Adrenal gland (tissue), 12 donors: Measurements from ENCODE around the gene ZCWPW1. TPM values are rescaled to one million over a fixed set of nuclear protein-coding genes. Genes with fewer than 3 reads are reported as not detected.

Experiments
- DNase-seq, 7 donors: peaks; one replicate each; pipeline ENCODE4 v3.0.0-alpha.2; 2019 to 2020
- H3K27ac ChIP-seq, 5 donors: fragments of 200-600 bp; sonication (generic) in 4 of 5; 1 replicate in 3 of 5; 2 replicates in 2 of 5; pipeline versions ENCODE4 v1.5.1 to v1.8.0; 2016 to 2020; ENCODE audit warnings: mild to moderate bottlenecking in 1 of 5
- H3K27me3 ChIP-seq: fragments of 200-600 bp; 2 replicates; pipeline ENCODE4 v1.8.0; 2021
- H3K36me3 ChIP-seq, 2 donors: fragments of 200-600 bp; replicated peaks in 1 of 2; 1 replicate in 1 of 2; 2 replicates in 1 of 2; pipeline versions ENCODE4 v1.5.1 to v1.8.0; 2018 to 2022
- H3K4me1 ChIP-seq, 2 donors: fragments of 200-600 bp; replicated peaks in 1 of 2; 1 replicate in 1 of 2; 2 replicates in 1 of 2; pipeline versions ENCODE4 v1.5.1 to v1.8.0; 2018 to 2021
- H3K4me3 ChIP-seq, 4 donors: fragments of 200-600 bp; sonication (generic) in 3 of 4; one replicate each; pipeline ENCODE4 v1.5.1; 2016 to 2018
- H3K9me3 ChIP-seq, 3 donors: fragments of 200-600 bp; sonication (generic) in 1 of 3; replicated peaks in 1 of 3; 1 replicate in 2 of 3; 2 replicates in 1 of 3; pipeline versions ENCODE4 v1.5.1 to v1.8.0; 2016 to 2021
- CTCF ChIP-seq, 6 experiments: fragments of 450-650 bp in 4 of 6; fragments of 200-600 bp in 2 of 6; sonication (generic) in 1 of 6; IDR thresholded peaks; 1 replicate in 5 of 6; 2 replicates in 1 of 6; pipeline versions ENCODE4 v1.5.1 to v1.8.0; 2016 to 2021; ENCODE audit warnings: antibody characterized with exemption in 6 of 6, mild to moderate bottlenecking in 2 of 6, moderate library complexity in 1 of 6
- POLR2A ChIP-seq, 2 donors: fragments of 450-650 bp; IDR thresholded peaks; one replicate each; pipeline ENCODE4 v1.6.1; 2017; ENCODE audit warnings: antibody characterized with exemption in 2 of 2, mild to moderate bottlenecking in 2 of 2, moderate library complexity in 1 of 2
- WGBS, 4 donors: extraction: QIAGEN DNeasy Blood & Tissue Kit in 2 of 4; methylation state at CpG; one replicate each; pipeline versions ENCODE4 v1.1.5 to v1.1.7; 2013 to 2017; 5-methylcytosine and 5-hydroxymethylcytosine counted together
- intact Hi-C, 2 donors: fragments of 100-400 bp; cut with DNase I; formaldehyde crosslinking; loops; one replicate each; pipeline versions ENCODE4 v1.14.1 to v1.15.0; 2022 to 2023
- polyA plus RNA-seq, 3 donors: library from polyadenylated mRNA; stranded (reverse); fragments of 200-250 nt in 2 of 3; fragments of 350-450 nt in 1 of 3; fragmentation: Illumina TruSeq in 1 of 3; extraction: RNeasy Lipid Tissue Mini Kit (QIAGEN cat#74804) in 1 of 3; gene quantifications; one replicate each; pipeline ENCODE4 v1.2.3, GENCODE V29; 2013 to 2014
- total RNA-seq, 9 donors: library from RNA; depleted of rRNA in 4 of 9; stranded (reverse); fragments of >200 nt in 4 of 9; fragments of 120-200 nt in 1 of 9; fragmentation: NEBNext Ultra II Directional in 1 of 9; extraction: Animal tissue kit (Norgen Biotek cat#: 25700) in 1 of 9; gene quantifications; one replicate each; pipeline versions ENCODE4 v1.1.0 to v1.2.4, GENCODE V29; 2013 to 2023
- donor health status: healthy with polysubstance abuse.
- donor health status: Bipolar disorder and iron deficiency.
- donor health status: DM: yes; HTN: yes; CAD: no.
- donor health status: DM: no; HTN: no; CAD: no.
- donor health status: DM: no; HTN: no; CAD: no.
- donor health status: DM: yes; HTN: yes; CAD: no.

The ZCWPW1 gene
- total and polyA plus RNA-seq, 12 donors: 1.0 to 20.2 (median 4.7) TPM

GRCh38 chr7:100435401-100436304 is 7.2 kb upstream of the ZCWPW1 start:
- no peaks in the 10 kb centered on the region for H3K27me3 ChIP-seq
- intact Hi-C loops: no loop called here
- no peaks in the 10 kb centered on the region for H3K9me3 ChIP-seq
- H3K4me3 ChIP-seq: peak overlapping the region; percentile 49 to 98 (median 86)
- peak in 4 of 7 donors; percentile 50 to 68 (median 56) for DNase-seq
- peaks cover 28 to 67% of the 10 kb centered on the region in 2 donors for H3K4me1 ChIP-seq
- peak overlapping the region; percentile 90 to 98 (median 94) for H3K27ac ChIP-seq
- TF ChIP-seq POLR2A (IDR thresholded peaks at IDR 0.05): no peak
- TF ChIP-seq CTCF (IDR thresholded peaks at IDR 0.05): no peak
- 1 to 16% (median 4%) methylated on average over 6 to 81 of the region's 81 CpGs for WGBS, 4 donors
- H3K36me3 ChIP-seq: peaks cover 0 to 29% of the 10 kb centered on the region in 2 donors

- TF ChIP-seq POLR2A (IDR thresholded peaks at IDR 0.05) (no peak), CTCF (IDR thresholded peaks at IDR 0.05) (no peak)
- H3K27me3 ChIP-seq: no peaks in the 10 kb centered on the region
- H3K27ac ChIP-seq: peak overlapping the region in 4 of 5 donors; percentile 90 to 98 (median 94)
- H3K9me3 ChIP-seq: no peaks in the 10 kb centered on the region
- WGBS, 4 donors: 76 to 84% (median 82%) methylated on average over 22 of the region's 22 CpGs
- intact Hi-C loops: no loop called here
- H3K4me1 ChIP-seq: peaks cover 30 to 61% of the 10 kb centered on the region in 2 donors
- peaks cover 0 to 29% of the 10 kb centered on the region in 2 donors for H3K36me3 ChIP-seq
- peak overlapping the region in 1 of 4 donors; percentile 86 for H3K4me3 ChIP-seq
- no peak for DNase-seq
Observed at GRCh38 chr7:100434297-100435144, 6.0 kb upstream of the ZCWPW1 start.

- 66 to 68% (median 66%) methylated on average over 10 of the region's 10 CpGs for WGBS, 4 donors
Observed at GRCh38 chr7:100433592-100434296, 5.2 kb upstream of the ZCWPW1 start.

More at GRCh38 chr7:100433592-100434296, 5.2 kb upstream of the ZCWPW1 start:
- no peaks in the 10 kb centered on the region for H3K27me3 ChIP-seq
- DNase-seq: no peak
- H3K27ac ChIP-seq: peak overlapping the region in 2 of 5 donors; percentile 95 to 98
- no peaks in the 10 kb centered on the region for H3K9me3 ChIP-seq
- no peak for TF ChIP-seq POLR2A (IDR thresholded peaks at IDR 0.05)
- no peak for TF ChIP-seq CTCF (IDR thresholded peaks at IDR 0.05)
- peaks cover 0 to 29% of the 10 kb centered on the region in 2 donors for H3K36me3 ChIP-seq
- H3K4me3 ChIP-seq: no peak overlapping the region
- intact Hi-C loops: no loop called here
- peaks cover 24 to 54% of the 10 kb centered on the region in 2 donors for H3K4me1 ChIP-seq
